Activated CD8-positive, alpha-beta memory T cell treated with anti-CD3 and anti-CD28 coated beads for 1 hour (primary cell): ENCODE measurements around the gene MAGEF1.

Experiments
- DNase-seq, 2 donors: peaks; one replicate each; pipeline ENCODE4 v3.0.0-alpha.2; 2020; ENCODE audit warnings: low read depth in 1 of 2; ENCODE audit errors: extremely low read depth in 1 of 2

Gene MAGEF1

GRCh38 chr3:184725176-184725719 lies 13.4 kb upstream of the MAGEF1 start:
- DNase-seq, result no peak

- no peak for DNase-seq
These were observed 12.8 kb upstream of the MAGEF1 start for GRCh38 chr3:184724699-184725098.

GRCh38 chr3:184719709-184720108 lies 7.8 kb upstream of the MAGEF1 start:
- no peak for DNase-seq

GRCh38 chr3:184718431-184718830 lies 6.6 kb upstream of the MAGEF1 start:
- DNase-seq, result no peak

GRCh38 chr3:184717399-184717983 lies 5.6 kb upstream of the MAGEF1 start:
- no peak for DNase-seq

- DNase-seq, result no peak
These were observed 4.9 kb upstream of the MAGEF1 start for GRCh38 chr3:184716622-184717398.

GRCh38 chr3:184715943-184716621 lies 4.2 kb upstream of the MAGEF1 start:
- no peak for DNase-seq

GRCh38 chr3:184713521-184713920 lies 1.7 kb upstream of the MAGEF1 start:
- DNase-seq, result no peak

GRCh38 chr3:184713040-184713355 lies 1.1 kb upstream of the MAGEF1 start:
- DNase-seq, result no peak

- no peak for DNase-seq
These were observed 580 bp upstream of the MAGEF1 start for GRCh38 chr3:184712248-184713039.

- no peak for DNase-seq
These were observed 883 bp downstream of the MAGEF1 start for GRCh38 chr3:184710870-184711492.

GRCh38 chr3:184703657-184704056 lies 8.2 kb downstream of the MAGEF1 start:
- DNase-seq, result no peak

- no peak for DNase-seq
These were observed 11.1 kb downstream of the MAGEF1 start for GRCh38 chr3:184700759-184701158.

- DNase-seq, result no peak
These were observed 14.0 kb downstream of the MAGEF1 start for GRCh38 chr3:184697845-184698244.

- no peak for DNase-seq
These were observed 15.2 kb downstream of the MAGEF1 start for GRCh38 chr3:184696697-184697096.

- DNase-seq, result no peak
These were observed 17.1 kb downstream of the MAGEF1 start for GRCh38 chr3:184694716-184695115.

GRCh38 chr3:184694133-184694665 lies 17.7 kb downstream of the MAGEF1 start:
- no peak for DNase-seq

GRCh38 chr3:184693011-184693975 lies 18.6 kb downstream of the MAGEF1 start:
- DNase-seq, result no peak
